NCI-H128 (cell line): ENCODE data around the gene TUBE1.
"Not testable (repeated sequence)": the region's sequence is repeated elsewhere in the genome, so short reads cannot be mapped to it uniquely, and the experiment has no call there.

Source experiments
- DNase-seq: peaks from one replicate; lab custom pipeline; 2025; ENCODE audit not compliant: unreplicated experiment; lab: John Stamatoyannopoulos, UW

The TUBE1 gene, protein sequence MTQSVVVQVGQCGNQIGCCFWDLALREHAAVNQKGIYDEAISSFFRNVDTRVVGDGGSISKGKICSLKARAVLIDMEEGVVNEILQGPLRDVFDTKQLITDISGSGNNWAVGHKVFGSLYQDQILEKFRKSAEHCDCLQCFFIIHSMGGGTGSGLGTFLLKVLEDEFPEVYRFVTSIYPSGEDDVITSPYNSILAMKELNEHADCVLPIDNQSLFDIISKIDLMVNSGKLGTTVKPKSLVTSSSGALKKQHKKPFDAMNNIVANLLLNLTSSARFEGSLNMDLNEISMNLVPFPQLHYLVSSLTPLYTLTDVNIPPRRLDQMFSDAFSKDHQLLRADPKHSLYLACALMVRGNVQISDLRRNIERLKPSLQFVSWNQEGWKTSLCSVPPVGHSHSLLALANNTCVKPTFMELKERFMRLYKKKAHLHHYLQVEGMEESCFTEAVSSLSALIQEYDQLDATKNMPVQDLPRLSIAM

GRCh38 chr6:112087136-112087911 lies at the start of gene TUBE1, which contains the start of gene FAM229B:
TSS of gene TUBE1 (minus strand) at chr6:112087482. CDS start at chr6:112087434, 48 bp downstream.
TSS of gene FAM229B (plus strand) at chr6:112087591. CDS start at chr6:112099284, 11,693 bp downstream.
- DNase-seq, result peak; percentile 88

- no peak for DNase-seq
These were observed 43.6 kb upstream of the TUBE1 start for GRCh38 chr6:112130878-112131277.

DNA sequence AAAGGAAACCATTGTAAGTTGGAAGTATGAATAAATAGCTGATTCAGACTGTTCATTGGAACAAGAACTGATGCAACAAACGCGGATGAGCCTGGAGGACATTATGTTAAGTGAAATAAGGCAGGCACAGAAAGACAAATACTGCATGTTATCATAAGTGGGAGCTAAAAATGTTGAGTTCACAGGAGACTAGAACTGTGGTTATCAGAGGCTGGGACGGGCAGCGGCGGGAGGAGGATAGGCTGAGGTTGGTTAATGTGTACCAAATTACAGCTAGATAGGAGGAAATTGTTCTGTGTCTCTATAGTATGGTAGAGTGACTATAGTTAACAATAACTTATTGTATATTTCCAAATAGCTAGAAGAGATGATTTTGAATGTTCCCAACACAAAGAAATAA lies 40.9 kb upstream of the TUBE1 start:
- DNase-seq, result no peak

DNA sequence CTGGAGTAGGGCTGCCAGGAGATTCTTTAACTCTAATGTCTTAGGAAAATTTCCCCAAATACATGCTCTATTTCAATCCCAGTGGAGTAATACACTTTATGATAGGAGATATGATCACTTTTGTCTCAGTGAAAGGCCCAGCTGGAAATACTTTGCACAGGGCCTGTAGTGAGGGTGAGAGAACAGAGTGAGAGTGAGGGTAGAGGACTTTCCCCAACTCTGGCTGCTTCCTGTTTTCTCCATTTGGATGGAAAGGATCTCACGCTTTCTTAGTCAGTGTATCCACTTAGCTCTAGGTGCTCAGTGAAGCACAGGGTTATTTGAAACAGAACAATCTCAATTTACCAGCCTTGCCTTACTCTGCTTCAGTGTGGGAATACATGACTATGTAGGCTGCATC lies 36.7 kb upstream of the TUBE1 start:
- DNase-seq, result no peak

- DNase-seq, result no peak
These were observed 35.5 kb upstream of the TUBE1 start for GRCh38 chr6:112122756-112123155.

- no peak for DNase-seq
These were observed 30.8 kb upstream of the TUBE1 start for GRCh38 chr6:112118034-112118433.

- DNase-seq, result no peak
These were observed 30.3 kb upstream of the TUBE1 start for GRCh38 chr6:112117554-112117953.

- DNase-seq, result no peak
These were observed 28.9 kb upstream of the TUBE1 start for GRCh38 chr6:112116221-112116620.

GRCh38 chr6:112114577-112115223 lies 27.4 kb upstream of the TUBE1 start:
- DNase-seq, result no peak

GRCh38 chr6:112113918-112114317 lies 26.6 kb upstream of the TUBE1 start:
- DNase-seq, result no peak

- DNase-seq, result no peak
These were observed 26.1 kb upstream of the TUBE1 start for GRCh38 chr6:112113431-112113830.

- no peak for DNase-seq
These were observed 22.0 kb upstream of the TUBE1 start for GRCh38 chr6:112109262-112109661.

- DNase-seq, result no peak
These were observed 19.3 kb upstream of the TUBE1 start for GRCh38 chr6:112106562-112106961.

DNA sequence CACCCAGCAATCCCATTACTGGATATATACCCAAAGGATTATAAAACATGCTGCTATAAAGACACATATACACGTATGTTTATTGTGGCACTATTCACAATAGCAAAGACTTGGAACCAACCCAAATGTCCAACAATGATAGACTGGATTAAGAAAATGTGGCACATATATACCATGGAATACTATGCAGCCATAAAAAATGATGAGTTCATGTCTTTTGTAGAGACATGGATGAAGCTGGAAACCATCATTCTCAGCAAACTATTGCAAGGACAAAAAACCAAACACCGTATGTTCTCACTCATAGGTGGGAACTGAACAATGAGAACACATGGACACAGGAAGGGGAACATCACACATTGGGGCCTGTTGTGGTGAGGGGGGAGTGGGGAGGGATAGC lies 18.7 kb upstream of the TUBE1 start:
- DNase-seq, result not testable (repeated sequence)

- DNase-seq, result no peak
These were observed 13.3 kb upstream of the TUBE1 start for GRCh38 chr6:112100561-112100960.

DNA sequence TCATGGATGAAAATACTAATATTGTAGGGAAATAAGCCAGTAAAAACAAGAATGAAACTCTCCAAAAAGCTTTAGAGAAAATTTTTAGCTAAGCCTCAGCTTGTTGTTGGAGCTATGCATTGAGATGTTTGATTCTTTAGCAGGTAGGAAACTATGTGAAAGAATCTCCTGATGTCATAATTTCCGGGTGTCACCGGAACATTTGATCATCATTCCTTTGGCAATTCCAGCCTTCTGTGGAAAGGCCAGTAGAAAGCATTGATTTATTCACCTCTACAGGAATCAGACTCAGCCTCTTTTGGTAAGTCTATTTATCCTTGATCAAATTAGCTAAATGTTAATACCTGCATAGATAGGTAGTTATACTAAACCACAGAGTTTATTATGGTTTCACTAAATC lies 9.6 kb upstream of the TUBE1 start:
- DNase-seq, result no peak

- DNase-seq, result no peak
These were observed 634 bp upstream of the TUBE1 start for GRCh38 chr6:112087916-112088315.

- no peak for DNase-seq
These were observed 542 bp downstream of the TUBE1 start for GRCh38 chr6:112086744-112087135.

GRCh38 chr6:112085286-112086065 lies 1.8 kb downstream of the TUBE1 start:
- no peak for DNase-seq

DNA sequence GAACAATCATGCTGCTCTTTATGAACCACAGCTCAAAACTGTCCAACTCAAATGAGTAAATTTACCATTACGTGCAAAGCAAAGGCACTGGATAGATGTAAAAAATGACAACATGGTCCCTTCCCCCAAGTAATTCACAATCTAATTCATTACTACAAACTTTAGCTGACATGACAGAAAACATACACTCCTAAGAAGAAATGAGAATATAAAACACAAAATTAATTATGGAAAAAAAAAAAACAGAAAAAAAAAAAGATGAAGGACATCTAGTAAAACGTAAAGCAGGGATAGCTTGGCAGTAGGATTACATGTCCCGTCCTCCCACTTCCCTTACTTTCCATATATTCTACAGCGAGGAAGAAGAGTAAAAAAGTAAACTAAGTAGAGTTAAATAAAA lies 5.7 kb downstream of the TUBE1 start:
- no peak for DNase-seq

- DNase-seq, result no peak
These were observed 20.7 kb downstream of the TUBE1 start for GRCh38 chr6:112066606-112067005.
